ENCODE measurements around the gene SNRPN. TPM values are rescaled to one million over a fixed set of nuclear protein-coding genes. Genes with fewer than 3 reads are reported as not detected.

The SNRPN gene
- total RNA-seq, 1 experiment from 2014 or later, result 900 TPM

DNA sequence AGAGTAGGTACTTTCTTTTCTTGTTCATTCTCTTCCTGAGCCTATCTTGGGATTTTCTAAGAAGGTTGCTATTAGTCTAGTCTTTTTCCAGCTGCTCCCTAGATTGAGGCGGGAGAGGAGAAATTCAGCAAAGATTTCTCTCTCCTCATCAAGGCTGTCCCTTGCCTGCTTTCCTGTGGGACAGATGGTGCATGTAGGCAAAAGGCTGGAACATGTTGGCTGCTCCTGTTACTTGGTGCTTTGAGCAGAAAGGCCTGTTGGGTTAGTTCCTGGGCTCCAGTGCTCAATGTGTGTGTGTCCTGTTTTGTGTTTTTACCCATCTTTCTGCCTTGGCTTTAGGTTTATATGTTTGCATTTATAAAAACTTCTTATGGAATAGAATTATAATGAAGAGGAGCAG, 9.1 kb upstream of the SNRPN start:
- H3K4me2 ChIP-seq (ENCODE audit: insufficient read depth, insufficient read length, low read length), result no peak overlapping the region
- H3K4me1 Mint-ChIP-seq, result peaks cover 3 to 9% of the 10 kb centered on the region in 2 experiments; a peak in 2 of 4 replicates
- H3K79me1 ChIP-seq (ENCODE audit: insufficient read depth, low read depth, low read length, poor library complexity, severe bottlenecking), result no peaks in the 10 kb centered on the region
- H3K27ac ChIP-seq (ENCODE audit: insufficient read length, low read depth, low read length), result no peak overlapping the region
- no peak overlapping the region for H3K18ac ChIP-seq (ENCODE audit: insufficient read length, low read depth, low read length)
- no peak overlapping the region for H4K8ac ChIP-seq (replicated peaks; ENCODE audit: insufficient read length, low read depth, low read length)
- no peak overlapping the region for H2AK5ac ChIP-seq (ENCODE audit: insufficient read length, low read length)
- no peak overlapping the region for H3T11ph ChIP-seq (ENCODE audit: low read length)
- no peaks in the 10 kb centered on the region for H3K79me2 ChIP-seq (ENCODE audit: insufficient read depth, low read length)
- WGBS (ENCODE audit: extremely low coverage, insufficient read length, low lambda C conversion rate), result no CpG with 5 or more reads among the region's 1 CpG
- H2BK120ac ChIP-seq (ENCODE audit: low read depth, low read length, poor library complexity, severe bottlenecking), result no peak overlapping the region
- peak overlapping the region in 2 of 3 experiments; percentile 53 to 55; a peak in 2 of 7 replicates for H3K27ac Mint-ChIP-seq
- no peaks in the 10 kb centered on the region for H3K23me2 ChIP-seq (ENCODE audit: insufficient read length, low read depth, low read length, poor library complexity, severe bottlenecking)
- H3K14ac ChIP-seq (ENCODE audit: insufficient read depth, low read length), result no peak overlapping the region
- no peak overlapping the region for H3K9ac ChIP-seq (ENCODE audit: extremely low read depth, insufficient read length, low read length)
- H3K27me3 ChIP-seq (ENCODE audit: insufficient read depth, low read length), result no peaks in the 10 kb centered on the region
- no peak overlapping the region for H2AFZ ChIP-seq (ENCODE audit: low read length)
- DNase-seq, result no peak
- H4K5ac ChIP-seq (ENCODE audit: insufficient read length, low read depth, low read length), result no peak overlapping the region
- no peaks in the 10 kb centered on the region for H3K27me3 Mint-ChIP-seq (ENCODE audit: low read depth)
- H3K4me1 ChIP-seq (ENCODE audit: insufficient read depth, low read length), result no peaks in the 10 kb centered on the region; the same call in 1 of the 2 replicates
- no peak overlapping the region for H2BK20ac ChIP-seq (ENCODE audit: low read depth, low read length, poor library complexity, severe bottlenecking)
- H3K56ac ChIP-seq (ENCODE audit: insufficient read length, low read depth, low read length), result no peak overlapping the region
- no peak overlapping the region for H2BK12ac ChIP-seq (ENCODE audit: insufficient read length, low read depth, low read length)
- peaks cover 10% of the 10 kb centered on the region for H3K9me3 ChIP-seq (ENCODE audit: control insufficient read depth, low read depth, low read length)
- no peak overlapping the region for H2BK15ac ChIP-seq (ENCODE audit: low read depth, low read length)
- no peaks in the 10 kb centered on the region for H4K20me1 ChIP-seq (ENCODE audit: control insufficient read depth, insufficient read depth, insufficient read length)
- H3K9me3 Mint-ChIP-seq, result peaks cover 43 to 54% of the 10 kb centered on the region in 2 experiments
- H3K4me3 Mint-ChIP-seq, result no peak overlapping the region
- H3K36me3 Mint-ChIP-seq (ENCODE audit: insufficient read depth in 1 of 3, low read depth in 3 of 3), result peaks cover 0 to 12% (median 2%) of the 10 kb centered on the region in 3 experiments; a peak in 5 of 7 replicates
- no peak overlapping the region for H3K23ac ChIP-seq (ENCODE audit: insufficient read length, low read depth, low read length)
- H2BK5ac ChIP-seq (ENCODE audit: insufficient read length, low read length), result no peak overlapping the region
- TF ChIP-seq, protein P1, sequence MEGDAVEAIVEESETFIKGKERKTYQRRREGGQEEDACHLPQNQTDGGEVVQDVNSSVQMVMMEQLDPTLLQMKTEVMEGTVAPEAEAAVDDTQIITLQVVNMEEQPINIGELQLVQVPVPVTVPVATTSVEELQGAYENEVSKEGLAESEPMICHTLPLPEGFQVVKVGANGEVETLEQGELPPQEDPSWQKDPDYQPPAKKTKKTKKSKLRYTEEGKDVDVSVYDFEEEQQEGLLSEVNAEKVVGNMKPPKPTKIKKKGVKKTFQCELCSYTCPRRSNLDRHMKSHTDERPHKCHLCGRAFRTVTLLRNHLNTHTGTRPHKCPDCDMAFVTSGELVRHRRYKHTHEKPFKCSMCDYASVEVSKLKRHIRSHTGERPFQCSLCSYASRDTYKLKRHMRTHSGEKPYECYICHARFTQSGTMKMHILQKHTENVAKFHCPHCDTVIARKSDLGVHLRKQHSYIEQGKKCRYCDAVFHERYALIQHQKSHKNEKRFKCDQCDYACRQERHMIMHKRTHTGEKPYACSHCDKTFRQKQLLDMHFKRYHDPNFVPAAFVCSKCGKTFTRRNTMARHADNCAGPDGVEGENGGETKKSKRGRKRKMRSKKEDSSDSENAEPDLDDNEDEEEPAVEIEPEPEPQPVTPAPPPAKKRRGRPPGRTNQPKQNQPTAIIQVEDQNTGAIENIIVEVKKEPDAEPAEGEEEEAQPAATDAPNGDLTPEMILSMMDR (conservative IDR thresholded peaks at IDR 0.05), result no peak
- no peak overlapping the region for H3K4ac ChIP-seq (ENCODE audit: low read depth, low read length)
- H4K91ac ChIP-seq (ENCODE audit: insufficient read length, low read depth, low read length), result no peak overlapping the region

Measured in H9 (cell line).